NCI-H1417 treated with DMSO at 0.1 percent for 48 hours (cell line): ENCODE measurements around the gene SLC6A15.

Experiments
- DNase-seq: peaks from one replicate; lab custom pipeline; 2025; lab: John Stamatoyannopoulos, UW

SLC6A15 gene

GRCh38 chr12:84874825-84875139 is 37.8 kb downstream of the SLC6A15 start:
- no peak for DNase-seq

DNA sequence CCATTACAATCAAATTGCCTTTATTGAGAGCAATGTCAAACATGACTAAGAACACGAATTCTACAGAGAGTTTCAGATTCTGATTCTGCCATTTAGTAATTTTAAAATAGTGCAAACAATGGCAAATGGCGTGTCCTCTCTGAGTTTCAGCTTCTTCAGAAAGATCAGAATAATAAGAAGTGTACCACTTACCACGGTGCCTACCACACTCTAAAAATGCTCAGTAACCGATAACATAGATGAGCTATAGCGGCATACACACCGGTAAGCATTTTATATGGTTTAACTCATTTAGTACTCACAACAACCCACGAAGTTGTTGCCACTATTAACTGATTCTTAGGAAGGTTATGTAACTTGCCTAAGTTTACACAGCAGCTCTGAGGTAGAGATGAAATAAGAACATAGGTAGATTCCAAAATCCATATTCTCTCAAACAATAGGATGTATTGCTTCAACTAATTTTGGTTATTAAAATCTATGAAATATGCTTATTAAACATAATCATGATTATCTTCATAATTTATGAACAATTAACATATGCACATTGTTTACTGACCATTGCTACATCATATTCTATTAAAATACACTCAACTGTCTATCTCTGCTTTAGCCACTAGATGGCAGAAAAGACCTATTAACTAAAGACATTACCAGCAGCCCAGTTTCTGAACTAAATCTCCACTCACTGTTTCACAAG is 38.3 kb downstream of the SLC6A15 start:
- DNase-seq, result peak; percentile 60

DNA sequence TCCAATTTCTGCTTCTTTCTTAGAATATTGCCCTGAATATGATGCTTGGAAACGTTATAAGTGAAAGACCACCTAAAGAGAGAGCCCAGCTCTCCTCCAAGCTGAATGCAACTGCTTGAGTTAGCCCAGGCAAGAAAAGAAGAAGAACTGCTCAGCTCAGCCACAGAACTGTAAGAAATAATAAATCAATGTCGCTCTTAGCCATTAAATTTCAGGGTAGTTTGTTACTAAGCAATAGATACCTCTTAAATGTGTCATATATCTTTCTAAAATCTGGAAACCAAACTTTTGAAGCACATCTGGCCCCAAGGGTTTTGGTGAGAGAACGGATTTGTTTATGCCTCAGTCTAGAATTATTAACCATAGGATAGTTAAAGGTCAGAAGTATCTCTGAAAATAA is 50.4 kb downstream of the SLC6A15 start:
- no peak for DNase-seq

- DNase-seq, result no peak
These were observed 51.9 kb downstream of the SLC6A15 start for GRCh38 chr12:84860718-84861117.

DNA sequence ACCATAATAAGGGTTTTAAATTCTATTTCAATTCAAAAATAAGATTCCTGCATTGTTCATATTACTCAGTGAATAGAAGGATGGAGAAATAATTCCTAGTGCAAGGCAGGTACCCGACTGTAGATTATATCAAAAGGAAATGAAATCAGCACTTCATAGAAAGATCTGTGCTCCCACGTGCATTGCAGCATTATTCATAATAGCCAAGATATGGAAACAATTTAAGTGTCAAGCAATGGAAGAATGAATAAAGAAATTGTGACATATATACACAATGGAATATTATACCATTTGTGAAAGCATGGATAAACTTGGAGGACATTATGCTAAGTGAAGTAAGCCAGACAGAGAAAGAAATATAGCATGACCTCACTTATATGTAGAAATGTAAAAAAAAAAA is 53.8 kb downstream of the SLC6A15 start:
- no peak for DNase-seq

DNA sequence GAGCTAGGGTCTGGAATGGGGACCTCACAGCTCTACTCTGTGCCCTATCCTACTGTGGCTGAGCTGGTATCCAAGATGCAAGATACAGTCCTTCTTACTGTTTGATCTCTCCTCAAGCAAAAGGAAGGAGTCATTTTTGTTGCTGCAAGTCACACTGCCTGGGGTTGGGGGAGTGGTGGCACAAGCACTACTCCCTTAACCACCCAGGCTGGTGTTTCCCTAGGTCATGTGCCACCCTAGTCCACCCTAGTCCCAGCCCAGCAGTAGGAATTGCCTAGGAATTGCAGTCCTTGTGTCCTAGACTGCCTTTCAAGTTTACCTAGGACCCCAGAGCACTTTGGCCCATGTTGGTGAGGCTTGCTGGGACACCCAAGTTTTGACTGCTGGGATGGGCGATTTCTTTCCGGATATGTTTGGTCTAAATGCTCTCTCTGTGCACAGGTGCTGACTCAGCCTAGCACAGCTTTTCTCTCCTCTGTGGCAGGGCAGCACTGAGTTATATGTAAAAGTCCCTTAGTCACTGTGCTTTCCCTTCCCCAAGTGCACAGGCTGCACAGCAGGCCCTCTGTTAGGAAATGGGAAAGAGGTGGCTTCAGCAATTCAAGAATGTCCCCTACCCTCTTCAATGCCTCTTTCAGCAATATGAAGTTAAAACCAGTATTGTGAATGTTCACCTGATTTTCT is 54.9 kb downstream of the SLC6A15 start:
- DNase-seq, result no peak

DNA sequence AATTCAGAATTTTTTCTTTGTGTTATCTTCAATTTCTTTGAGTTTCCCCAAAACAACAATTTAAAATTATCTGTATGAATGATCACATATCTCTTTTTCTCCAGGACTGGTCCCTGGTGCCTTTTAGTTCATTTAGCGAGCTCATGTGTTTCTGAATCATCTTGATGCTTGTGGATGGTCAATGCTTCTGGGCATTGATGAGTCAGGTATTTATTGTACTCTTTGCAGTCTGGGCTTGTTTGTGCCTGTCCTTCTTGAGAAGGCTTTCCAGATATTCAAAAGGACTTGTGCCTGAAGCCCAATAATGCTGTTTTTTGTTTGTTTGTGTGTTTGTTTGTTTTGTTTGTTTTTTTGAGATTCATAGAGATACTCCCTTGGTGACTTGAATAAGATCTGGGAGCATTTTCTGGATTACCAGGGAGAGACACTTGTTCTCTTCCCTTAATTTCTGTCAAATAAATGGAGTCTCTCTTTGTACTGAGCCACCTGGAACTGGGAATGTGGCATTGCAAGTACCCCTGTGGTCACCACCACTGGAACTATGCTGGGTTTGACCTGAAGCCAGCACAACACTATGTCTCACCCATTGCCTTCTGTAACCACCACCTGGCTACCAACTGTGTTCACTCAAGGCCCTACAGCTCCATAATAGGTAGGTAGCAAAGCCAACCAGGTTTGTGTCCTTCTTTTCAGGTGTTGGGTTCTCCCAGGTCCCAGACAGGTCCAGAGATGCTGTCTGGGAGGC is 56.3 kb downstream of the SLC6A15 start:
- DNase-seq, result no peak

- no peak for DNase-seq
These were observed 68.9 kb downstream of the SLC6A15 start for GRCh38 chr12:84843593-84844144.

- DNase-seq, result no peak
These were observed 70.1 kb downstream of the SLC6A15 start for GRCh38 chr12:84842406-84843013.

DNA sequence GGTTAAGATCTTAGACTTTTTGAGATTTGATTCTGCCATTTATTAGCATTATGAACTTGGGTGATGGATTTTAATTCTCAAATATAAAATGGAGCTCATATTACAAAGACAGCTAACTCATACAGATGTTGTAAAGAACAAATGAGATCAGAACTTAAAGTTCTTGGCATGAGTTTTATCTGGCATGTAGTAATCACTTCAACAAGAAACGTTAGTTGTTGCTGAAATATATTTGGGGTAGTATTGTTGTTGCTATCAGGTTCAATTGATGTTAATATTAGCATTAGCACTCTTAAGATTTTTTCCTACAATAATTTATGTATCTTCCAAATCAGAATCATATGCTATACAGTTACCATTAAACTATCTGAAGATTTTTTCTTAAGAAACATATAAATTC is 71.0 kb downstream of the SLC6A15 start:
- DNase-seq, result no peak

GRCh38 chr12:84840356-84840755 is 72.2 kb downstream of the SLC6A15 start:
- no peak for DNase-seq

GRCh38 chr12:84826925-84827324 is 85.7 kb downstream of the SLC6A15 start:
- DNase-seq, result no peak

GRCh38 chr12:84825149-84825548 is 87.5 kb downstream of the SLC6A15 start:
- no peak for DNase-seq

DNA sequence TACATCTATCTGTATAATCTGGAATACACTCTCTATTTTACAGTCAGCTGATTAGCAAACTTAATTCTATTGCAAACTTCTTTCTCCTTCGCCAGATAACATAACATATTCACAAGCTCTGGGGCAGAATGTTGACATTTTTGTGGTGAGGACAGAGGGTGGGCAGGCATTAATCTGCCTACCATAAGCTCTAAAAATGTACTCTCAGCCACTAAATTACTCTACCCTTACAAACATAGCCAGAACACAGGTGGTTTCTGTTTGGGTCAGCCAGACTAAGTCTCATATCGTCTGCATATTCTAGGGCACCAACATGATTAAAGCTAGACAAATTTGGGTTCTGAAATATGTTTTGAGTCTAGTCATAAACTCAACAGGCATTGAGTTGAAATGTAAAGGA is 90.1 kb downstream of the SLC6A15 start:
- no peak for DNase-seq

DNA sequence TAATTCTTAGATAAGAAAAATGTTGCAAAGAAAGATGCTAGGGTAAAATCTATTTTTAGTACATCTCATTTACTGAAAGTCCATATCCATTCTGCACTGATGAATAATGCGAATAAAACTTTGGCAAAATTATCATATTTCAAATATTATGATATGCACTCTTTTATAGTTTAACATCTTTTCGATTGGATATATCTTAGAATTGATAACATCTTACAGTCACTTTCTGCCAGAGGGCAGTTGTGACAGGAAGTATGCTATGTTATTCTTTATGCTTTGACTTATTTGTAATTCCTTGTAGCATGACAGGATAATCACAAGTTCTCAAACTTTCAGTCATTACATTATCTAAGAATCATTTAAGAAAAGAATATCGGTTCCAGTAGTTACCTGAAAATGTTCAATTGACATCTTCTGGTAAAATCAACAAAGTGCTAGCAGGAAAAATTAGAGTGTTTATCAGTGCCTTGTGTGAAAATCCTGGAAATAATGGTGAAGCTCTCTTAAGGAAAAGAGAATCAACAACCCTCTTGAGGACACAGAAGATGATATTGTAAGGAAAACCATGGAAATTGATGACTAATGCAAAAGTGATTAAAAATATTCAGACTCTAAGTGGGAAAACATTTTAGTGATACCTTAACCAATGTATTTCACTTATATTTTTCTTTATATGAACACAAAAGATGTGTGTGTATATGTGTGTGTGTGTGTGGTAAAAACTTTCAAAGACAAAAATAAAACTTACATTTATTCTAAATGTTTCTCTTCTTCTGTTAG is 95.5 kb downstream of the SLC6A15 start:
- no peak for DNase-seq

DNA sequence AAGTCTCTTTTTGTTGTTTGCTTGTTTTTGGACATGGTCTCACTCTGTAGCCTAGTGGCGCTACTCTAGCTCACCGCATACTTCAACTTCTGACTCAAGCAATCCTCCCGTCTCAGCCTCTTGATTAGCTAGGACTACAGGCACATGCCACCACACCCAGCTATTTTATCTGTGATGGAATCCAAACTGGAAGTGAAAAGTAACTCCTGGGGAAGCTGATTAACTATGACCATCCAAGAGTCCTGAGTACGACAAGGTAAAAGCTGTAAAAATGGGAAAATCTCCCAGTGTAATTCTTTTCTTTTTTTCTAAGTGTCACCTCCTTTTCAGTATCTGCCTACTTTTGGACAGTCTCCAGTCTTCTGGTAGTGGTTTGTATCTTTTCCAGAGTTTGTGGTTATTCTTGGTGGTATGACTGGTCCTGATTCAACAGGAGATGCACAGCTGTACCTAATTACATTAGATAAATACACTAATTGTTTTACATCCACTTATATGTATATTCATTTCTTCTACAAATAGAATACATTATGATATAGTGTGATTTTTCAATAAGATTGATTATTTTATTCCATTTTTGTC is 97.8 kb downstream of the SLC6A15 start:
- no peak for DNase-seq

DNA sequence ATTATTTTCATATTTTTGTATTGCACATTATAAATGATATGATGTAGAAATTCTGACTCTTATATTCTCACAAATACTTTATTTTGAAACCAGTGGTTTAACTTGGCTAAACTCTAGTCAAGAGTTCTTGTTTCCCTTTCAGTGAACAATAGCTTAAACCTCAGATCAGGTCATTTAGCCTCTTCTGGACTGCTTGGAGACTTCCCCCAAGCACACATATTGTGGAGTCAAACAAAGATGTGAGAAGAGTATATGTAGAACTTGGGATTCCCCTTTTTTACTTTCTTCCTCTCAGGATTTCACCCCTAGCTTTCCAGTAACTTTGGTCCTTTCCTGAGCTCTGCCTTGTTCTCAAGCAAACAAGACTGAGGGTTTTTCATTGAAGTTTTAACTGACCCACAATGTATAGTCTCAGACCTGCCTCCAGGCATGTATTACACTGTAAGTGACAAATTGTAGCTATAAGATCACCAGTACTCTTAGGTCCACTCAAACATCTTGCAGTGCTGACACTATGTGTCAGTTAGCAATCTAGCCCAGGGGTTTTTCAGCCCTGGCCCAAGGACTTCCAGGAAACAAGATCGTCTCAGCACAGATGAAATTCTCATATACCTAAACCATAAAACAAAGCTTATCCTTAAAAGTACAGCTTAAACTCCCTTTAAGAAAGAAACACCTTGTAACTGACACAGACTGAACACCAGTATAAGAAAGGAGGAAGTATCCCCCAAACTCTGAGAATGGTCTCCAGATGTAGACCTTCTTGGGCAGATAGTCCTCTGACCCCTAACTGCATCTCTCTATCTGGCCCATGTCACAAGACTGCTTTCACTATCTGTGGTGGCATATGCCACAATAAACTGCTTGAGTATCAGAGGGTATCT is 98.6 kb downstream of the SLC6A15 start:
- DNase-seq, result no peak

- DNase-seq, result no peak
These were observed 101.3 kb downstream of the SLC6A15 start for GRCh38 chr12:84811291-84811690.

GRCh38 chr12:84810611-84811010 is 102.0 kb downstream of the SLC6A15 start:
- no peak for DNase-seq
